GM10248 (cell line): ENCODE results near the gene KIZ.

Experiments used
- CTCF ChIA-PET: fragments of 300-600 bp; sonication (Branson Sonifier 250); formaldehyde crosslinking; extraction: SDS; loops from one replicate; lab custom pipeline; 2021; ENCODE audit warnings: antibody characterized with exemption; lab: Yijun Ruan, JAX
- POLR2A ChIA-PET: fragments of 350-650 bp; sonication (Branson Sonifier 250); formaldehyde crosslinking; extraction: SDS; loops from one replicate; lab custom pipeline; 2020; ENCODE audit warnings: antibody characterized with exemption; lab: Yijun Ruan, JAX
- DNase-seq: peaks from one replicate; pipeline ENCODE4 v3.0.0; 2012; ENCODE audit errors: extremely low spot score
- TF ChIP-seq, protein P1 (sequence below): IDR thresholded peaks from 2 replicates; pipeline ENCODE4 v1.5.1; 2012; ENCODE audit warnings: mild to moderate bottlenecking, low read depth; ENCODE audit errors: extremely low read depth, missing control alignments, control extremely low read depth

The KIZ gene

DNA sequence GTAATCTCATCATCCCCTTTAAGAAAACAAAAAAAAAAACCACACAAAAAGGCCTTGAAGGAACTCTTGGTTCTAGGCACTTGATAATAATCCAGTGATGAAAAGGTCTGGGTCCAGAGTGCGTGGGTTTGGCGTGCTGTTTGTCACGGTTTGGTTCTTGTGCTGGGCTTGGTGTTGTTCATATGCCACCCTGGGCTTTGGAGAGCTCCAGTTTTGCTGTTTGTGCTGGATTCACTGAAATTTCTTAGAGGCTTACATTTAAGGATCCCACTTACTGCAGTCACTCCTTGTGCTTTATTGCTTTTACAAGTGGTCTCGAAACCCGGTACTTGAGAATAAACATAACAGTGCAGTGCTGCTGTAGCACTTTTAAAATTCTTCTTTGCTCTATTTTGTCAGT, 108.4 kb downstream of the KIZ start:
- TF ChIP-seq, protein P1, sequence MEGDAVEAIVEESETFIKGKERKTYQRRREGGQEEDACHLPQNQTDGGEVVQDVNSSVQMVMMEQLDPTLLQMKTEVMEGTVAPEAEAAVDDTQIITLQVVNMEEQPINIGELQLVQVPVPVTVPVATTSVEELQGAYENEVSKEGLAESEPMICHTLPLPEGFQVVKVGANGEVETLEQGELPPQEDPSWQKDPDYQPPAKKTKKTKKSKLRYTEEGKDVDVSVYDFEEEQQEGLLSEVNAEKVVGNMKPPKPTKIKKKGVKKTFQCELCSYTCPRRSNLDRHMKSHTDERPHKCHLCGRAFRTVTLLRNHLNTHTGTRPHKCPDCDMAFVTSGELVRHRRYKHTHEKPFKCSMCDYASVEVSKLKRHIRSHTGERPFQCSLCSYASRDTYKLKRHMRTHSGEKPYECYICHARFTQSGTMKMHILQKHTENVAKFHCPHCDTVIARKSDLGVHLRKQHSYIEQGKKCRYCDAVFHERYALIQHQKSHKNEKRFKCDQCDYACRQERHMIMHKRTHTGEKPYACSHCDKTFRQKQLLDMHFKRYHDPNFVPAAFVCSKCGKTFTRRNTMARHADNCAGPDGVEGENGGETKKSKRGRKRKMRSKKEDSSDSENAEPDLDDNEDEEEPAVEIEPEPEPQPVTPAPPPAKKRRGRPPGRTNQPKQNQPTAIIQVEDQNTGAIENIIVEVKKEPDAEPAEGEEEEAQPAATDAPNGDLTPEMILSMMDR = no peak
- CTCF ChIA-PET = interaction anchor here (0.6 to 11.9 kb wide), 21 partner anchors 9 to 398 kb away, joined by 3 to 293 read pairs (median 8); no protein-coding TSS in a partner anchor
- POLR2A ChIA-PET = no interaction called here
- DNase-seq = no peak

- DNase-seq = no peak
- POLR2A ChIA-PET = no interaction called here
- CTCF ChIA-PET = interaction anchor here (0.6 to 11.9 kb wide), 55 partner anchors 8 to 1182 kb away, joined by 3 to 293 read pairs (median 5); no protein-coding TSS in a partner anchor
- TF ChIP-seq, protein P1 = no peak
These were observed 109.1 kb downstream of the KIZ start for GRCh38 chr20:21234806-21235483.

DNA sequence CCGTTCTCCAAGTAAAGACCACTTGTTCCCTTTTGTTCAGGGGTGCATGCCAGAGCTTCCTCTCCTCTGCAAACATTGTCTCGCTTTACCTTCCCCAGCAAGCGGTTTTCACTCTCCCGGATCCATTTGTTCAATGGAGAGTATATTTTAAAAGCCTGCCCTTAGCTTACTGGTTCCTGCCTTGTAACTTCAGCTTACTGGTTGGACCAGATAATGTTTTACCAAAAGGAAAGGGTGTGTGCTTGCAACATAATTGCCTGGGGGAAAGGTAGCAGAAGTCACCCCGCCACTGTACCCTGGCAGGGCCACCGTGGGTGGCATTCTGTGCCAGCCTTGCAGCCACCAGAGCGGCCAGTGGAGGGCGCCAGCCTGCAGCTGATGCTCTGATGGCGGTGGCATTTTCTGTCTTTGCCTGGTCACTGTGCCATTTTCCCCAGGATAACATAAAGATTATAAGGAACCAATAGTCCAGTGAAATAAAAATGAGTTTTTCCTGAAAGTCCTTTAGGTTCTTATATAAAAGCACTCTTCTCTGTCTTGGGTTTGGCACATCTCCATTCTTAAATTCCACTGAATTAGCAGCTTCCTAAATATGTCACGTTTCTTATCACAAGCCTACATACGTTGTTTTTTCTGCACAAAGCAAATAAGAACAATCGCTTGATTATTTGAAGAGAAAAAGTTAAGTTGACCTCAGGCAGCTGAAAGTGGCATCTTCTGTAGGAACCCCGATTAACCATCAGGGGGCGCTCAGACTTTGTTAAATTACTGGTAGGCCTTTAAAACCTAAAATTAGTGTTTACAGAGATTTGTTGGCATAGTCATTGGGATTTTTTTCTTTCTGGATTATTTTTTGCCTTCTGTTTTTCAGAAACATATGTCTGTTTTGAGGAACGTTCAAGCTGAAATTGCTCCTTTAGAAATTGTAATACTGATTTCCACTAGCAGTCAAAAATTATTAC, 109.9 kb downstream of the KIZ start:
- TF ChIP-seq, protein P1 = peak; percentile 91
- DNase-seq = peak; percentile 59
- ChIA-PET CTCF (interaction anchor here (0.6 to 11.9 kb wide), 74 partner anchors 9 to 1384 kb away, joined by 3 to 293 read pairs (median 4); no protein-coding TSS in a partner anchor), POLR2A (no interaction called here)

DNA sequence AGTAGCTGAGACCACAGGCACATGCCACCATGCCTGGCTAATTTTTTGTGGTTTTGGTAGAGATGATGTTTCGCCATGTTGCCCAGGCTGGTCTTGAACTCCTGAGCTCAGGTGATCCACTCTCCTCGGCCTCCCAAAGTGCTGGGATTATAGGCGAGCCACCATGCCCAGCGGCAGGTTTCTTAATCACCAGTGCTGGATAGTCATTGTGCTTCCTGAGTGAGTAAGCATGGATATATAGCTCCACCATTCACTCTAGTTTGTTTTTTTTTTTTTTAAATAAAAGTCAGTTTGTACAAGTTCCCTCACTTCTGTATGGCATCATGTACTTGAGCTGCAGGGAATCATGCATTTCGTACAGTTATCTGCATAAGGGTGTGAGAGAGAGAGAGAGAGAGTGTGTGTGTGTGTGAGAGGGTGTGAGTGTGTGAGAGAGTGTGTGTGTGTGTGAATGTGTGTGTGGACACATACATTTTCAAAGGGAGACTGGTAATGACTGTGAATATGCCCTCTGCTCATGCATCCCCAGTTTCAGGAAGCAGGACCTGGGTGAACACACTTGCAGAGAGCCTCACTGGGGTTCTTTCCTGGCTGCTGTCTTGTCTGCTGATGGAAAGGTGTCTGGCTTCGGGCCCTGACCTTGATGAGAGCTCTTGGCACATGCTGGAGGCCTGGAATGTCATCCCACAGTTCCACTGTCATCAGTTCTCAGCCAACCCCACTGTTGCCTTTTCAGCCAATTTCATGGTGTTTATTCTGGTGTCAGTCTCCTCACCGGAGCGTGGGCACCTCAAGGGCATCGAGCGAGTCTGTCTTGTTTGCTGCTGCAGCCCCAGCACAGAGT, 112.3 kb downstream of the KIZ start:
- TF ChIP-seq, protein P1 = no peak
- POLR2A ChIA-PET = no interaction called here

DNA sequence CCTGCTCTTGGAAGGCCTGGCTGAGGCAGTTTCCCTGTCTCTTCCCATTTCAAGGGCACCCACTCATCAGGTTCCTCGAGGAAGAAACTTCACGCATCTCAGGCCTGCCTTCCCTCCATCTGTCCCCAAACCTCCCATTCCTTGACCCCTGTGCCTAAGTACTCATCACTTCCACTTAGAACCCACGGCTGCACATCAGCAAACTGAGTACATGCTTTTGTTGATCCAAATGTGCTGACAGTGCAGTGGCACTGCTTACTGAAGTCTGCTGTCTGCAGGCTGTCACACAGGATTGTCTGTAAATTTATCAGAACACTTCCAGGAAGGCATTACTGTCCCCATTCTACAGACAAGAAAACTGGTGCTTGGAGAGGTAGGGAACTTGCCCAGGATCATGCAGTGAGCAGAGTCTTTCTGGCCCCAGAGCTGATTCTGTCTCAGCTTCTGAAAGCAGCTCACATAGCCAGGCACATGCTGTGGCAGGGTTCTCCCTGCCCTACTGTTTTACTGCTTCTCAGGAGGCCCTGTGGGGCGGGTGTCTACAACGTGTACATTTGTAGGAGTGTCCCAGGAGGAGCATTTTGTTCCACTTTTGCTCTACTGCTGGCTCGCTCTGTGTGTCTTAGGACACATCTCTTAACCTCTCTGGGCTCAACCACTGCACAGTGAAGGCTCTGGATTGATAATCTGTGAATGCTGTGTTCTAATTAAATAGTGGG, 113.1 kb downstream of the KIZ start:
- ChIA-PET POLR2A (no interaction called here), CTCF (interaction anchor here (1.2 to 11.9 kb wide), 4 partner anchors 10 to 271 kb away, joined by 3 to 293 read pairs (median 3); no protein-coding TSS in a partner anchor)
- TF ChIP-seq, protein P1 = no peak
- DNase-seq = no peak

More for the DNA sequence above, 112.3 kb downstream of the KIZ start:
- CTCF ChIA-PET = interaction anchor here (1.0 to 11.9 kb wide), 7 partner anchors 8 to 334 kb away, joined by 3 to 293 read pairs (median 3); no protein-coding TSS in a partner anchor
- no peak for DNase-seq
